Ovary (tissue), 9 donors: ENCODE results near the gene GHR. TPM values are rescaled to one million over a fixed set of nuclear protein-coding genes. Genes with fewer than 3 reads are reported as not detected.

Experiments
- DNase-seq, 5 donors: peaks; one replicate each; pipeline ENCODE4 v3.0.0-alpha.2; 2019 to 2020
- H3K27ac ChIP-seq, 2 donors: fragments of 200-600 bp; one replicate each; pipeline versions ENCODE4 v1.5.1 to v1.8.0; 2019 to 2022
- H3K27me3 ChIP-seq: fragments of 200-600 bp; one replicate; pipeline ENCODE4 v1.8.0; 2022
- H3K36me3 ChIP-seq: fragments of 200-600 bp; sonication (generic); one replicate; pipeline ENCODE4 v1.5.1; 2019
- H3K4me1 ChIP-seq: one replicate; pipeline ENCODE4 v1.8.1; 2013; ENCODE audit warnings: mild to moderate bottlenecking, moderate library complexity; ENCODE audit not compliant: insufficient read depth
- H3K4me3 ChIP-seq: fragments of 200-600 bp; sonication (generic); one replicate; pipeline ENCODE4 v1.5.1; 2017
- H3K9me3 ChIP-seq, 2 donors: fragments of 200-600 bp in 1 of 2; sonication (generic) in 1 of 2; one replicate each; pipeline versions ENCODE4 v1.5.1 to v1.8.1; 2013 to 2019; ENCODE audit warnings: mild to moderate bottlenecking in 1 of 2, moderate library complexity in 1 of 2
- CTCF ChIP-seq, 3 donors: fragments of 450-650 bp in 2 of 3; fragments of 200-600 bp in 1 of 3; IDR thresholded peaks; one replicate each; pipeline versions ENCODE4 v1.5.1 to v1.8.0; 2016 to 2022; ENCODE audit warnings: antibody characterized with exemption in 3 of 3, mild to moderate bottlenecking in 1 of 3
- EP300 ChIP-seq: sonication (generic); formaldehyde crosslinking; IDR thresholded peaks from one replicate; pipeline ENCODE4 v1.6.1; 2017; ENCODE audit warnings: antibody characterized with exemption
- POLR2A ChIP-seq: fragments of 450-650 bp; IDR thresholded peaks from one replicate; pipeline ENCODE4 v1.6.1; 2017; ENCODE audit warnings: antibody characterized with exemption, mild to moderate bottlenecking, moderate library complexity
- WGBS, 3 donors: extraction: QIAGEN DNeasy Blood & Tissue Kit in 1 of 3; methylation state at CpG; one replicate each; pipeline versions ENCODE4 v1.1.5 to v1.1.7; 2013 to 2017; 5-methylcytosine and 5-hydroxymethylcytosine counted together
- intact Hi-C, 4 donors: fragments of 100-400 bp; cut with DNase I; formaldehyde crosslinking; loops; one replicate each; pipeline versions ENCODE4 v1.11.0 to v1.15.1; 2022 to 2023
- polyA plus RNA-seq, 2 donors: library from polyadenylated mRNA; stranded (reverse); fragments of 200-250 nt in 1 of 2; fragments of 350-450 nt in 1 of 2; fragmentation: Illumina TruSeq in 1 of 2; extraction: RNeasy Lipid Tissue Mini Kit (QIAGEN cat#74804) in 1 of 2; gene quantifications; one replicate each; pipeline ENCODE4 v1.2.3, GENCODE V29; 2013 to 2014
- total RNA-seq, 7 donors: library from RNA; depleted of rRNA in 2 of 7; stranded (reverse); fragments of >200 nt in 2 of 7; fragmentation: NEBNext Ultra II Directional in 3 of 7; extraction: Animal tissue kit (Norgen Biotek cat#: 25700) in 3 of 7; gene quantifications; one replicate each; pipeline versions ENCODE4 v1.1.0 to v1.2.4, GENCODE V29; 2016 to 2023
- donor health status: DM: no; HTN: no; CAD: no; lungs with moderate emphysema.
- donor health status: DM: no; HTN: no; CAD: no.
- donor health status: Bipolar disorder and iron deficiency.
- donor health status: DM: yes; HTN: yes; CAD: no.
- donor health status: DM: no; HTN: no; CAD: no.
- donor health status: DM: yes; HTN: yes; CAD: no.

Gene GHR
- total and polyA plus RNA-seq, 9 donors: 4.3 to 17.4 (median 7.0) TPM

GRCh38 chr5:42753099-42753498, 329.9 kb downstream of the GHR start:
- Histone ChIP-seq H3K27ac (no peak overlapping the region), H3K4me1 (peaks cover 2% of the 10 kb centered on the region), H3K36me3 (no peaks in the 10 kb centered on the region), H3K27me3 (no peaks in the 10 kb centered on the region), H3K4me3 (no peak overlapping the region), H3K9me3 (no peaks in the 10 kb centered on the region)
- TF ChIP-seq CTCF (IDR thresholded peaks at IDR 0.05) (no peak), EP300 (no peak), POLR2A (no peak)
- WGBS, 3 donors: 94 to 97% (median 95%) methylated on average over 3 of the region's 3 CpGs
- DNase-seq: no peak
- intact Hi-C loops: no loop called here

GRCh38 chr5:42756606-42757601, 333.7 kb downstream of the GHR start, which contains the start of gene CCDC152:
Gene CCDC152, plus strand, starts transcription at chr5:42756818. Its CDS starts 2,304 bp downstream, at chr5:42759122.
- no peaks in the 10 kb centered on the region for H3K36me3 ChIP-seq
- peak; percentile 20 to 48 (median 28) for DNase-seq
- intact Hi-C loops: no loop called here
- 17 to 26% (median 20%) methylated on average over 35 of the region's 35 CpGs for WGBS, 3 donors
- H3K4me1 ChIP-seq: peaks cover 2% of the 10 kb centered on the region
- H3K27me3 ChIP-seq: no peaks in the 10 kb centered on the region
- no peak for TF ChIP-seq POLR2A
- no peak for TF ChIP-seq EP300
- no peak for TF ChIP-seq CTCF (IDR thresholded peaks at IDR 0.05)
- H3K9me3 ChIP-seq: no peaks in the 10 kb centered on the region
- H3K4me3 ChIP-seq: peak within 1 kb of the TSS; percentile 14
- H3K27ac ChIP-seq: no peak within 1 kb of the TSS

- no peak for DNase-seq
- H3K4me1 ChIP-seq: peaks cover 2% of the 10 kb centered on the region
- no peaks in the 10 kb centered on the region for H3K27me3 ChIP-seq
- H3K4me3 ChIP-seq: no peak overlapping the region
- H3K9me3 ChIP-seq: no peaks in the 10 kb centered on the region
- 80 to 91% (median 83%) methylated on average over 2 of the region's 2 CpGs for WGBS, 3 donors
- H3K36me3 ChIP-seq: no peaks in the 10 kb centered on the region
- intact Hi-C loops: no loop called here
- TF ChIP-seq EP300 (no peak), CTCF (IDR thresholded peaks at IDR 0.05) (no peak), POLR2A (no peak)
- H3K27ac ChIP-seq: no peak overlapping the region
Observed at GRCh38 chr5:42759456-42759855, 336.2 kb downstream of the GHR start.

GRCh38 chr5:42760426-42760825, 337.2 kb downstream of the GHR start:
- H3K27me3 ChIP-seq: no peaks in the 10 kb centered on the region
- no peak overlapping the region for H3K4me3 ChIP-seq
- no peak overlapping the region for H3K27ac ChIP-seq
- intact Hi-C loops: loop anchor here in 2 of 4 donors (10.0 kb wide), 2 partner anchors 756 to 896 kb away; no protein-coding TSS in a partner anchor
- H3K4me1 ChIP-seq: peaks cover 2% of the 10 kb centered on the region
- TF ChIP-seq CTCF (IDR thresholded peaks at IDR 0.05) (no peak), EP300 (no peak), POLR2A (no peak)
- no peaks in the 10 kb centered on the region for H3K9me3 ChIP-seq
- WGBS, 3 donors: 91 to 96% (median 93%) methylated on average over 4 of the region's 4 CpGs
- DNase-seq: no peak
- no peaks in the 10 kb centered on the region for H3K36me3 ChIP-seq
